ENCODE results near the gene SHROOM1.

- TF ChIP-seq CTCF (IDR thresholded peaks at IDR 0.05; ENCODE audit: poor library complexity, severe bottlenecking) (no peak), POLR2AphosphoS5 (IDR thresholded peaks at IDR 0.05) (no peak), EP300 (conservative IDR thresholded peaks at IDR 0.05; ENCODE audit: poor library complexity, severe bottlenecking) (no peak), EZH2 (IDR thresholded peaks at IDR 0.05; ENCODE audit: borderline replicate concordance, insufficient read depth, low read length, poor library complexity, severe bottlenecking) (no peak), MXI1 (conservative IDR thresholded peaks at IDR 0.05; ENCODE audit: poor library complexity, severe bottlenecking) (no peak), SMC3 (conservative IDR thresholded peaks at IDR 0.05; ENCODE audit: poor library complexity) (no peak), REST (IDR thresholded peaks at IDR 0.05; ENCODE audit: borderline replicate concordance) (no peak), RAD21 (conservative IDR thresholded peaks at IDR 0.05) (no peak)
Observed at GRCh38 chr5:132840896-132841295, 10.4 kb upstream of the SHROOM1 start.
